DOHH2 (cell line): ENCODE measurements around the gene GPC5.

Experiments used
- CTCF ChIP-seq: fragments of 200-600 bp; sonication (generic); IDR thresholded peaks from one replicate; pipeline ENCODE4 v1.5.1; 2014; ENCODE audit warnings: antibody characterized with exemption, mild to moderate bottlenecking, low read depth, low read length; ENCODE audit not compliant: poor library complexity, severe bottlenecking
- EZH2phosphoT487 ChIP-seq: fragments of 200-600 bp; sonication (generic); IDR thresholded peaks from 2 replicates; pipeline ENCODE4 v1.6.1; 2017; ENCODE audit warnings: borderline replicate concordance, mild to moderate bottlenecking, antibody characterized with exemption, low read length, moderate library complexity, mixed read lengths

GRCh38 chr13:92415781-92416180 is 1017.4 kb downstream of the GPC5 start:
- no peak for TF ChIP-seq CTCF
- no peak for TF ChIP-seq EZH2phosphoT487
